Fibroblast of lung (primary cell): ENCODE data around the gene THAP11. TPM values are rescaled to one million over a fixed set of nuclear protein-coding genes. Genes with fewer than 3 reads are reported as not detected.
A peak's percentile ranks its signal among the peaks of the same experiment; 100 is the strongest.

Source experiments
- DNase-seq, 2 donors: peaks; one replicate each; pipeline versions ENCODE4 v3.0.0 to v3.0.0-alpha.2; 2010; ENCODE audit warnings: low read depth in 2 of 2
- H2AFZ ChIP-seq: 2 replicates; pipeline ENCODE4 v1.5.1; 2012; ENCODE audit warnings: low read length, control low read depth, inconsistent platforms
- H3K27ac ChIP-seq: 2 replicates; pipeline ENCODE4 v1.5.1; 2011; ENCODE audit warnings: low read length, control low read depth; ENCODE audit not compliant: insufficient read depth
- H3K27me3 ChIP-seq: 2 replicates; pipeline ENCODE4 v1.5.1; 2011; ENCODE audit warnings: mild to moderate bottlenecking, low read length; ENCODE audit not compliant: control insufficient read depth, insufficient read depth
- H3K36me3 ChIP-seq: 2 replicates; pipeline ENCODE4 v1.5.1; 2011; ENCODE audit warnings: low read length; ENCODE audit not compliant: control insufficient read depth, insufficient read depth
- H3K4me1 ChIP-seq: 2 replicates; pipeline ENCODE4 v1.5.1; 2011; ENCODE audit warnings: low read length; ENCODE audit not compliant: control insufficient read depth, insufficient read depth; ENCODE audit errors: extremely low read depth
- H3K4me2 ChIP-seq: 2 replicates; pipeline ENCODE4 v1.5.1; 2011; ENCODE audit warnings: low read length, control low read depth; ENCODE audit not compliant: insufficient read depth; ENCODE audit errors: extremely low read depth
- H3K4me3 ChIP-seq, 4 experiments: fragments of 200-600 bp in 1 of 4; sonication (generic) in 1 of 4; replicated peaks in 1 of 4; 2 replicates each; pipeline ENCODE4 v1.5.1; 2011 to 2016; ENCODE audit warnings: low read length in 4 of 4, low read depth in 3 of 4, mild to moderate bottlenecking in 3 of 4, control low read depth in 2 of 4, inconsistent platforms in 1 of 4, mixed read lengths in 1 of 4; ENCODE audit not compliant: insufficient read depth in 1 of 4; ENCODE audit errors: control extremely low read depth in 1 of 4
- H3K79me2 ChIP-seq: 2 replicates; pipeline ENCODE4 v1.5.1; 2012; ENCODE audit warnings: mild to moderate bottlenecking, low read length, inconsistent platforms; ENCODE audit not compliant: control insufficient read depth, insufficient read depth
- H3K9ac ChIP-seq: 2 replicates; pipeline ENCODE4 v1.5.1; 2011; ENCODE audit warnings: mild to moderate bottlenecking, low read length, control low read depth; ENCODE audit not compliant: insufficient read depth
- H3K9me3 ChIP-seq: 2 replicates; pipeline ENCODE4 v1.5.1; 2012; ENCODE audit warnings: low read depth, low read length; ENCODE audit not compliant: control insufficient read depth, insufficient read depth
- H4K20me1 ChIP-seq: 2 replicates; pipeline ENCODE4 v1.5.1; 2011; ENCODE audit warnings: low read length; ENCODE audit not compliant: control insufficient read depth, insufficient read depth; ENCODE audit errors: extremely low read depth
- CTCF ChIP-seq, 2 donors: IDR thresholded peaks in 1 of 2; conservative IDR thresholded peaks in 1 of 2; 1 replicate in 1 of 2; 2 replicates in 1 of 2; pipeline ENCODE4 v1.5.1; 2011 to 2012; ENCODE audit warnings: low read length in 2 of 2, control low read depth in 1 of 2, inconsistent platforms in 1 of 2, low read depth in 1 of 2, mild to moderate bottlenecking in 1 of 2
- EZH2 ChIP-seq: IDR thresholded peaks from 2 replicates; pipeline ENCODE4 v1.5.1; 2012; ENCODE audit warnings: low read length, control low read depth, mild to moderate bottlenecking; ENCODE audit errors: missing control alignments
- polyA plus RNA-seq, 2 donors: library from polyadenylated mRNA; depleted of rRNA in 1 of 2; stranded (reverse) in 1 of 2; unstranded in 1 of 2; fragments of >200 nt; gene quantifications; 2 replicates each; pipeline ENCODE4 v1.2.1, GENCODE V29; 2011 to 2012; ENCODE audit warnings: missing spikeins in 1 of 2
- total RNA-seq: library from RNA; depleted of rRNA; stranded (reverse); fragments of >200 nt; gene quantifications from 2 replicates; pipeline ENCODE4 v1.2.1, GENCODE V29; 2014

The THAP11 gene
- total and polyA plus RNA-seq, 2 donors (not counting 1 experiment from before 2014, with no cell fraction given), result 16.0 to 37.7 TPM

DNA sequence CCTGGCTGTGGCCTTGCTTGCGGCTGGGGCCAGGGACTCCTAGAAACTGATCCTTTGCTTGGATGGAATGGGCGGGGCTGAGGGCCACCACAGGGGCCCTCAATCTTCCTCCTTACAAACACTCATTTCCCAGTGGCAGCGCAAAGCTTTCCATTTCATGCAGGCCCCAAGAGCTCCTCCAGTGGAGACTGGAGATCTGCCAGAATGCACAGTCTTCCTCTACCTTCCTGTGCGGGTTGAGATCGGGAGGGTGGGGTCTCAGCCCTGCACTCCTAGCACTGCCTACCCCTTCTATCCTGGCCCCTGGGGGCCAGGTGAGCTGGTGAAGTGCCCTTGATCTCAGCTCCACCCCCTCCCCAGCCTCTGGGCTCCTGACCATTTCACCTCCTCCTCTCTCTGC lies 44.3 kb downstream of the THAP11 start:
- H3K27ac ChIP-seq, result no peak overlapping the region
- H3K4me1 ChIP-seq, result peaks cover 6% of the 10 kb centered on the region
- peaks cover 4% of the 10 kb centered on the region for H4K20me1 ChIP-seq
- H3K9ac ChIP-seq, result no peak overlapping the region
- no peak overlapping the region for H3K4me2 ChIP-seq
- no peaks in the 10 kb centered on the region for H3K9me3 ChIP-seq
- peaks cover 19% of the 10 kb centered on the region for H3K36me3 ChIP-seq
- H2AFZ ChIP-seq, result no peak overlapping the region
- H3K4me3 ChIP-seq, result no peak overlapping the region
- DNase-seq, result no peak
- no peaks in the 10 kb centered on the region for H3K27me3 ChIP-seq
- TF ChIP-seq CTCF (conservative IDR thresholded peaks at IDR 0.05 in 1 of 2, IDR thresholded peaks at IDR 0.05 in 1 of 2; ENCODE audit: low read depth in 1 of 2, low read length in 2 of 2), result no peak
- TF ChIP-seq EZH2, result no peak
- H3K79me2 ChIP-seq, result no peaks in the 10 kb centered on the region

- no peaks in the 10 kb centered on the region for H3K27me3 ChIP-seq
- H3K4me2 ChIP-seq, result no peak overlapping the region
- peaks cover 6% of the 10 kb centered on the region for H3K4me1 ChIP-seq
- H3K27ac ChIP-seq, result no peak overlapping the region
- H3K9ac ChIP-seq, result no peak overlapping the region
- no peaks in the 10 kb centered on the region for H3K9me3 ChIP-seq
- H2AFZ ChIP-seq, result no peak overlapping the region
- H3K4me3 ChIP-seq, result no peak overlapping the region
- peaks cover 4% of the 10 kb centered on the region for H4K20me1 ChIP-seq
- no peak for DNase-seq
- peaks cover 5% of the 10 kb centered on the region for H3K36me3 ChIP-seq
- no peaks in the 10 kb centered on the region for H3K79me2 ChIP-seq
- TF ChIP-seq CTCF (conservative IDR thresholded peaks at IDR 0.05 in 1 of 2, IDR thresholded peaks at IDR 0.05 in 1 of 2; ENCODE audit: low read depth in 1 of 2, low read length in 2 of 2) (no peak), EZH2 (no peak)
Measured at GRCh38 chr16:67888331-67888730, 46.2 kb downstream of the THAP11 start.

- Histone ChIP-seq H3K79me2 (peaks cover 25% of the 10 kb centered on the region), H3K27me3 (no peaks in the 10 kb centered on the region), H3K36me3 (no peaks in the 10 kb centered on the region), H4K20me1 (no peaks in the 10 kb centered on the region), H3K4me1 (peaks cover 6% of the 10 kb centered on the region), H3K9me3 (no peaks in the 10 kb centered on the region), H3K9ac (no peak overlapping the region), H3K27ac (peak overlapping the region; percentile 45), H3K4me3 (peak overlapping the region; percentile 53 to 73 (median 58)), H3K4me2 (peak overlapping the region; percentile 85), H2AFZ (peak overlapping the region; percentile 84)
- no peak for TF ChIP-seq EZH2
- no peak for DNase-seq
Measured at GRCh38 chr16:67892375-67892774, 50.3 kb downstream of the THAP11 start.
